ENCODE measurements around the gene ADAMTS4.

ADAMTS4 gene

GRCh38 chr1:161196521-161197451, 2.1 kb downstream of the ADAMTS4 start:
- DNase-seq (ENCODE audit: low spot score), result no peak

- no peak for DNase-seq (ENCODE audit: low spot score)
Observed at GRCh38 chr1:161196111-161196510, 2.7 kb downstream of the ADAMTS4 start.

GRCh38 chr1:161195171-161195570, 3.7 kb downstream of the ADAMTS4 start:
- no peak for DNase-seq (ENCODE audit: low spot score)

DNA sequence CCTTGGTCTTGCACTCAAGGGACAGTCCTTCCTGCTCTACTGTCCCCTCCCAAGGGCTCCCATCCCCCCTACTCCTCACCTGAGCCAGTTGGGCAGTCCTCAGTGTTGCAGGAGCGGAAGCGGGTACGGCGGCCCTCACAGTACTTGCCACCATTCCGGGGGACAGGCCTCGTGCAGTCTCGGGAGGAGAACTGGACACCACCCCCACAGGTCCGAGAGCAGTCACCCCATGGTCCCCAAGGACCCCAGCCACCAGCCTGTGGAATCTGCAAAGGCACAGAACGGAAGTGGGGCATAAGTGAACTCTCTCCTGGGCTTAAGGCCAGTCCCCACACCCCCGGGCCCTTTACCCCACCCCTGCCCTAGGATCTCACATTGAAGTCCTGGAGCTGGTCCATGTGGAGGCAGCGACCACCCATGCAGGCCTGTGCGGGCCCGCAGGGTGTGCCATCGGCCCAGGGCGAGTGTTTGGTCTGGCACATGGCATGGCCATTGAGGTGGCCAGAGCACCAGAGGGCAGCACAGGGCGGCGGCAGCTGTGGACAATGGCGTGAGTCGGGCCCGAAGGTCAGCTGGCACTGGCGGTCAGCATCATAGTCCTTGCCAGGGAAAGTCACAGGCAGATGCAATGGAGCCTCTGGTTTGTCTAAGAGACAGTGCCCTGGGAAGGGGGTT, 5.2 kb downstream of the ADAMTS4 start:
- DNase-seq (ENCODE audit: low spot score), result peak; percentile 86

DNA sequence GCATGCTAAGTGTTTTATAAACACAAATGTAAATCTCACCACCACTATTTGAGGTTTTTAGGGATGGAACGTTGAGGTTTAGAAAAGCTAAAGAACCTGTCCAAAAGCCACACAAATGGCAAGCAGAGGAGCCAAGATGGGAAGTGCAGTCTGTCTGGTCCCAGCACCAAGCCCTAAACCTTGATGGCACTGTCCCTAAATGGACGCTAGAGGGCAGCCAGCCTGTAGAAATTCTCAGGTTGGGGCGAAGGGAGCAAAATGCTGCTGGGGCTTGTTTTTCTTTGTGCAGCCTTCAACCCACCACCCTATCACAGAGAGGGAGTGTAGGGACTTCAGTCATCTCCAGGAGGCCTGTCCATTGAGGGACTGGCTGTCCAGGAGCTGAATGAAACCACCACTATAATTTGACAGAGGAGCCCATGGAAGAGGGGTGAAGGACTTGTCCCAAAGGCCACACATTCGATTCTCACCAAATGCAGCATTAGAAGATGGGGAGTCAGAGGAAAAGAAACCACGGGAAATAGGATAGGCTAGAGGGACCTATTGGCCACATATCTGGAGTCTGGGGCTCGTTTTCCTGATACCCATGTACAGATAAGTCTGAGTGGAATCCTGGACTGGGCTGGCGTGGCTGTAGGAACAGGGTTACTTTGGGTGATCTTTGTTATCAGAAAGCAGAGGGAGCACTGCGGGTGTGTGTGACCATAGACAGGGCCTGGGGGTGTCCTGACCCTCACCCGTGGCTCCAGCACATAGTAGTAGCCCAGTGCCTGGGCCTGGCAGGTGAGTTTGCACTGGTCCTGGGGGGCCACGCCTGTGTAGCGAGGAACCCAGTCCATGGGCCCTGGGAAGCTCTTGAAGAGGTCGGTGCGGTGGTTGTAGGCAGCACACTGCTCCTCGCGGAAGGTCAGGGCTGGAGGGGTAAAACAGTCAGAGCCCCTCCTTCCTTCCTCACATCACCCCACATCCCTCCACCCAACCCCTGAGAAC, 6.1 kb downstream of the ADAMTS4 start:
- DNase-seq (ENCODE audit: low spot score), result peak; percentile 71

DNA sequence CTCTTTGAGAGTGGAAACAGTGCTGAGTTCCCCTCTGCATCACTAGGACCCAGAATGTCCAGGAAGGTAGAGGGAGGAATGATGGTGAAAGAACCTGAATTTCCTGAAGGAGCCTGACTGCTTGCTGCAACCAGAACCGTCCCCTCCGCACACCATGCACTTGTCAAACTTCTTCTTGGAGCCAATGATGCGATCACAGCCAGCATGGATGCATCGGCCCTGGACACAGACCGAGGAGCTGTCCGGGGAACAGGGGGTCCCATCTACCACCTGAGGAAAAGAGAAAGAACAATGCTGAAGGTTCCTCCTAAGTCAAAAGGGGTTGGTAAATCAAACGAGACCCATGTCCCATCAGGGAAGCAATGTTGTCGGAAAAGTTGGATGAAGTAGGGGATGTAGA, 6.9 kb downstream of the ADAMTS4 start:
- no peak for DNase-seq (ENCODE audit: low spot score)

DNA sequence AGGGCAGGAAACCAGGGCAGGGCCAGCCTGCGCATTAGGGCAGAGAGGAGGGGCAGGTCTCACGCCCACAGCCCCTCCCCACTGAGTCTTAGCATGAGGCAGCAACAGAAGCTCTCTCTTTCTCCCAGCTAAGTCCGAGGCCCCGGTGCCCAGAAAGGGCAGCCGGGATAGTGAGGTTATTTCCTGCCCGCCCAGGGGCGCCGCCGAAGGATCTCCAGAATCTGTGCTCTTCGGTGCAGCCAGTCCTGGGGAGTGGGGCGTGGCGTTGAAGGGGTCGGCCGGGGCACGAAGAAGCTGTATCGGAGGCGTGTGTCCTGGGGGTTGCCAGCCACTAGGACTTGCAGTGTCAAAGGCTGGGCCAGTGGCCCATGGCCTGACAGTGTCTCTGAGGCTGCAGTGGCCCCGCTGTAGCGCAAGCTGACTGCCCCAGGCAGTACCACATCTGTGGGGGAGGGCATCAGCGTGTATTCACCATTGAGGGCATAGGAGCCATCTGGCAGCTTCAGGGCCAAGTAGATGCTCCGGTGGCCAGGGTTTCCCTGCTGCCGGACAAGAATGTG, 7.8 kb downstream of the ADAMTS4 start:
- DNase-seq (ENCODE audit: low spot score), result no peak

- no peak for DNase-seq (ENCODE audit: low spot score)
Observed at GRCh38 chr1:161189036-161189435, 9.8 kb downstream of the ADAMTS4 start.

DNA sequence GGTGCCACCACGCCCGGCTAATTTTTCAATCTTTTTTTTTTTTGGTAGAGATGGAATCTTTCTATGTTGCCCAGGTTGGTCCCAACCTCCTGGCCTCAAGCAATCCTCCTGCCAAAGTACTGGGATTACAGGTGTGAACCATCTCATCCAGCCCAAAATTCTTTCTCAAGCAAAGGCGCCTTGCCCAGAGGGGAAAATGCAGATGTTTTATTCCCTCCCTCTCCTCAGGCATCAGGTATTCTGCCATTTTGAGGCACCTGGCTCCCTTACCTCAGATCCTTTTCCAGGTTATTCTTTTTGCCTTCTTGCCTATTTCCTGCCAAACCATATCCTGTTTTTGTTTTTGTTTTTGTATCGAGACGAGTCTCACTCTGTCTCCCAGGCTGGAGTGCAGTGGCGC, 10.5 kb downstream of the ADAMTS4 start:
- no peak for DNase-seq (ENCODE audit: low spot score)

DNA sequence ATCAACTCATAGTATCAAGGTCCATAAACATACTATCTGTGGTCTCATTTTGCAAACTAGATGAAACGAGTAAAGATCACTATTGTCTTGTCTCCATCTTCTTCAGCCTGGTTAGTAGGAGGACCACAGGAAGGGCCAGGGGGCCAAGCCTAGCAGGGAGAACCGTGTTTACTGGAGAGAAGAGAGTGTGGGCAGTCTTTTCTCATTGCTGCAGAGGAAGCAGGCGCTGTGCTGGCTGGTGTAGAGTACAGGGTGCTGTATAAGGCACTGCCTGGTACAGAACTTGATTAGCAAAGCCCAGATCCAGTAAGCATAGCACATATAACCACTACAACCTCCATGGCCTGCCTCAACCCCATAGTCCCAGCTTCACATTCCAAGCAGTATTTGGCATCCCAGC, 11.5 kb downstream of the ADAMTS4 start:
- DNase-seq (ENCODE audit: low spot score), result no peak

DNA sequence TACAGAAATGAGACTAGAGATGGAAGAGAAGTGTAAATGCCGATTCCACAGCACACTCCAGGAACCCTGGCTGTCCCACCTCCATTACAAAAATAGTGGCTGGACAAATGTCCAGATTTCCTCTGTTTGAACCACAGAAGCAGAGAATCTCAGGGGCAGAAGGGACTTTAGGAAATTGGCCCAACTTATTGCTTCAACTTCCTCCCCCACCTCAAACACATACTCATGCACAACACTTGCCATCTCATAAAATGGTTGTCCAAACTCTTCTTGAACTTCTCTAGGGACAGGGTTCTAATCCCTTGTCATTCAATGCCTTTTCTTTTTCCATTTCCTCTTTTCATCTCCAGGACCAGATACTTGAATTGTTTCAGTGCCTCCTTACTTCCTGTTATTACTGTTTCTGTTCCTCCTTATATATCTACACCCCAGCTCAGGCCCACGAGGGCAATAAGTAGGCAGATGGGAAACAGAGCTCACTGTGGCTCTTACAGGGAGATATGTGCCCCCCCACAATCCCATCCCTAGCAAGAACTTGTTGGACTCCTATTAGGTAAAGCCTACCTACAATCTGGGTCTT, 13.0 kb downstream of the ADAMTS4 start:
- DNase-seq (ENCODE audit: low spot score), result no peak

DNA sequence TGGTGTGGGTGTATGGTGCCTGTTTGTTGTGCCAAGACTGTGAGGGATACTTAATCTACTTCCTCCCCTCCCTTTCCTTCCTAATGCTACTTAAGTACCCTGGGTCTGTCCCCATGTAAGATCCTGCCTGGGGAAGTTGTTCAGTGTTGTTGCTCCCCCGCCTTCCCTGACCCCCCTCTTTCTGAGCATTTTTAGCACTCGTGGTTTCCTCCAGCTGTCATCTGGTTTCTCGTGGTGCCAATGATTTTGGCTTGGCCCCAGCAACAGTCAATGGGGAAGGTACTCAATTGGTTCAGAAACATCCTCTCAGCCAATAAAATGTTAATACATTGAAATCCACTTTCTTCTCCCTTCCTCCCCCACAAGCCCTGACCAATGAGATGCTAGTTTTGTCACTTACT, 13.6 kb downstream of the ADAMTS4 start:
- peak; percentile 60 for DNase-seq (ENCODE audit: low spot score)

- DNase-seq (ENCODE audit: low spot score), result no peak
Observed at GRCh38 chr1:161182214-161182613, 16.6 kb downstream of the ADAMTS4 start.

DNA sequence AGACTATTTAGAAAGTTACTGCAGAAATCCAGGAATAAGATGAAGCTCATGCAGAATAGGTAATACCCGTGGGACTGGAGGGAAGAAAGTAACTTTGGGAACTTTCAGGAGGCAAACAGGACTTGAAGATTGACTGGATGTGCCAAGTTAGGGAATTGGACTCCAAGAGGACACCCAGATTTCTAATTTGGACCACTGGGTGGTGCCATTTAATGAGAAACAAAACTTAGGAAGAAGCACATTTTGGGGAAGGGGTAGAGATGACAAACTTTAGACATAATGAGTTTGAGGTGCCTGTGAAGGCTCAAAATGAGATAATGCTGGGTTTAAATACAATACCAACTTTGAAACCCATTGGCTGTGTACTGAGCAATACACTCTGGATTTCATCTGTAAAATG, 18.2 kb downstream of the ADAMTS4 start:
- no peak for DNase-seq (ENCODE audit: low spot score)

GRCh38 chr1:161179698-161180097, 19.2 kb downstream of the ADAMTS4 start:
- DNase-seq (ENCODE audit: low spot score), result no peak

DNA sequence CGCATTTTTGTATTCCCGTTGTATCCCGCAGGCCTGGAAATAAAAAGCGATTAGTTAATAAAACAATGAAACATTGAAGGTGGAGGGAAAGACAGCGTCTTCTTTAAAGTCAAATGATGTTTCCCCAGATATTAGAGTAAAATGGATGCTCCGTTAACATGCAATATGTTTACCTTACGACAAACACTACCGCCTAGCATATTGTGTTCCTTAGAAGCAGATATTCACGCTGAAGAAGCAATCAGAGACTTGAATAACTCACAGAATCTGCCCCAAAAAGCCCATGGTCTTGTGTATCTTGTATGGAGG, 21.0 kb downstream of the ADAMTS4 start:
- no peak for DNase-seq (ENCODE audit: low spot score)

DNA sequence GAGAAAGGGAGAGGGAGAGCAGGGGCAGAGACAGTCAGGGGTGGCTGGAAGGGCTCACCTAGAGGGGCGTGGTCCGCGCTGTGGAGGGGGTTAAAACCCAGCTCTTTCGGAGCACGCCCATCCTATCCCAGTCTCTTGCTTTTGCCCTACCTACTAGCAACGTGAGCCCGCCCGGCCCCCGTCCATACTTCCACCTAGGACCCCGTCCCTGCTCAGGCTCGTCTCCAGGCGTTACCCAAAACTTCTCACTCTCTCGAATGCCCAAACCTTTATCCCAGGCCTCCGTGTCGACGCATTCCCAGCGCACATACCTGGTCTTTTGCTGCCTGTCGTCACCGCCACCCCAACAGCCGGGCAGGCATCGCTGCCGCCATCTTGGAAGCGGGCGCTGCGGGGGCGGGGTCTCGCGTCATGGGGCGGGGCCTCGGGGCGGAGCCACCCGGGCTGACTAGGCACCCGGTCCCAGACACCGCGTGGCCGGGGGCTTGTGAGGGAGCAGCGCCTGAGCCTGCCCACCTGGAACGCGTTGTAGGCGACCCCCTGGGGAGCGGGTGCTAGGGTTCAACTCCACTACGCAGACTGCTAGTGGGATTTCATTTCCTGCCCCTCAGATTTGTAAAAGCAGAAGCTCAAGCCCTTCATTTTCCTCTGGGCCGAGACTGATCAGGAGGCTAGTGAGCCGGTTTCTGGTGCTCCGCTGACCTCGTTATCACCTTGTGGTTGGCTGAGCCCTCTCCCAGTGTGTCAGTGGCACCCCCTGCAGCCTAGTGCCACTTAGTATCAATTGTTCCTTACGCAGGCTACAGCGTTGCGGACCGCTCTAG, 21.5 kb downstream of the ADAMTS4 start, which contains the start of gene B4GALT3:
Gene B4GALT3 (minus strand): TSS at position 396 of the 824 bp plus-strand sequence. CDS start 1,447 bp downstream, outside the sequence.
- DNase-seq (ENCODE audit: low spot score), result peak; percentile 85

DNA sequence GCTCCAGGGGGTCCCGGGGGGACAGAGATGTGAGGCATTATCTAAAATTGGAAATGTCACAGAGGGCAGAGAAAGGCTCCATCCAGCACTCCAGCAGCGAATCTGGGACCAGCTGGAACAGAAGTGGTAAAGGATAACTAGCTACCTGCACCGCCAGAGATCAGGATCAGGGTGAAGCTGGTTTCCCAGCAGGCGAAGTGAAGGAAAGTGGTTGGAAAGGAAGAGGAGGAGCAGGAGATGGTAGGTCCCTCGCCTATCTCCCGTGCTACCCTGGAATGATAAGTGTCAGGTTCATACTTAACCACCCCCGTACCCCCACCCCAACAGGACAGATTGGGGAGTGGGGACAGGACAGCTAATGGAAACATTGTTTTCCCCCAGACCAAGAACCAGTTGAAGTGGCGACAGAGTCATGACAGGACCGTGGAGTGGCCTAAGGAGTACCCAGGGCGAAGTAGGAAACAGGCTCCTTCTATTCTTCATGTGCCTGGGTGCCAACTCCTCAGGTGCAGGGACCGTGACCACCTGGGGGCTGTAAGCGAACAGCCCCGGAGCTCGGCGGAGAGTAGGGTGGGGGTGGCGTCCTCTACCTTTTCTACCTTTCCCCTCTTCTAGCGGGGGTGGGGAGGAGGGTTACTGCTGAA, 22.3 kb downstream of the ADAMTS4 start:
- DNase-seq (ENCODE audit: low spot score), result no peak

DNA sequence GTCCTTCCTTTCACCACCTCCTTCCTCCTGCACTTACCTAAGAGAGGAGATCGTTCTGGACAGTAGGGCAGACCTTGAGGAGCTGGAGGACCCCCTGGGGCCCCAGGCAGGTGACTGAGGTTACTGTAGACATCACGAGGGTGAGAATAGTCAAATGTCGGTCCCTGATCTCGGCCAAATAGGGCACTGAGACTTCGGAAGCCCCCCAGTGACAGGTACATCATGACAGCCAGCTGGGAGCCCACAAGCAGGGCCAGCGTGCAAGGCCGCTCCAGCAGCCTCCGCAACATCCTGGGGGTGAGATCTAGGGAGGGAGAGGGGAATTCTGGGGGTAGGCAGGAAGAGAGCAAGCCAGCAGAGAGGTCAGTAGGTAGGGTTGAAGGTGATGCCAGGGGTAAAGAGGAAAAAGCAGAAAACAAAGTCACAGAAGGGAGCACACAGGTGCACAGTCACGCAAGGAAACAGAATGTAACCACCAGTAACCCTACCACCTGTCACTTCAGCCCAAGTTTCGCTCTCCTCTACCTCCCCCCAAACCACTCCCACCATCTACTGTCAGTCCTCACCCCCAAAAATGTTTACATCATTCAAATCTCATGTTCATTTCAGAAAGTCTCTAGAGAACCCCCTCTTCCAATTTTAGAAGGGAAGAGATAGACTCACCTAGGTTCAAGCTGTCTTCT, 22.9 kb downstream of the ADAMTS4 start:
- DNase-seq (ENCODE audit: low spot score), result no peak

Measured in putamen (tissue), 1 donor.